GM20431 (cell line): ENCODE data around the gene RECK.
"Not testable (repeated sequence)": the region's sequence is repeated elsewhere in the genome, so short reads cannot be mapped to it uniquely, and the experiment has no call there.

Source experiments
- in situ Hi-C: fragments of 300-500 bp; cut with MseI, MboI; formaldehyde crosslinking; loops from one replicate; pipeline ENCODE4 v1.15.0; 2020; ENCODE audit warnings: low sequenced_read_pairs; ENCODE audit not compliant: unreplicated experiment

The RECK gene, protein sequence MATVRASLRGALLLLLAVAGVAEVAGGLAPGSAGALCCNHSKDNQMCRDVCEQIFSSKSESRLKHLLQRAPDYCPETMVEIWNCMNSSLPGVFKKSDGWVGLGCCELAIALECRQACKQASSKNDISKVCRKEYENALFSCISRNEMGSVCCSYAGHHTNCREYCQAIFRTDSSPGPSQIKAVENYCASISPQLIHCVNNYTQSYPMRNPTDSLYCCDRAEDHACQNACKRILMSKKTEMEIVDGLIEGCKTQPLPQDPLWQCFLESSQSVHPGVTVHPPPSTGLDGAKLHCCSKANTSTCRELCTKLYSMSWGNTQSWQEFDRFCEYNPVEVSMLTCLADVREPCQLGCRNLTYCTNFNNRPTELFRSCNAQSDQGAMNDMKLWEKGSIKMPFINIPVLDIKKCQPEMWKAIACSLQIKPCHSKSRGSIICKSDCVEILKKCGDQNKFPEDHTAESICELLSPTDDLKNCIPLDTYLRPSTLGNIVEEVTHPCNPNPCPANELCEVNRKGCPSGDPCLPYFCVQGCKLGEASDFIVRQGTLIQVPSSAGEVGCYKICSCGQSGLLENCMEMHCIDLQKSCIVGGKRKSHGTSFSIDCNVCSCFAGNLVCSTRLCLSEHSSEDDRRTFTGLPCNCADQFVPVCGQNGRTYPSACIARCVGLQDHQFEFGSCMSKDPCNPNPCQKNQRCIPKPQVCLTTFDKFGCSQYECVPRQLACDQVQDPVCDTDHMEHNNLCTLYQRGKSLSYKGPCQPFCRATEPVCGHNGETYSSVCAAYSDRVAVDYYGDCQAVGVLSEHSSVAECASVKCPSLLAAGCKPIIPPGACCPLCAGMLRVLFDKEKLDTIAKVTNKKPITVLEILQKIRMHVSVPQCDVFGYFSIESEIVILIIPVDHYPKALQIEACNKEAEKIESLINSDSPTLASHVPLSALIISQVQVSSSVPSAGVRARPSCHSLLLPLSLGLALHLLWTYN

DNA sequence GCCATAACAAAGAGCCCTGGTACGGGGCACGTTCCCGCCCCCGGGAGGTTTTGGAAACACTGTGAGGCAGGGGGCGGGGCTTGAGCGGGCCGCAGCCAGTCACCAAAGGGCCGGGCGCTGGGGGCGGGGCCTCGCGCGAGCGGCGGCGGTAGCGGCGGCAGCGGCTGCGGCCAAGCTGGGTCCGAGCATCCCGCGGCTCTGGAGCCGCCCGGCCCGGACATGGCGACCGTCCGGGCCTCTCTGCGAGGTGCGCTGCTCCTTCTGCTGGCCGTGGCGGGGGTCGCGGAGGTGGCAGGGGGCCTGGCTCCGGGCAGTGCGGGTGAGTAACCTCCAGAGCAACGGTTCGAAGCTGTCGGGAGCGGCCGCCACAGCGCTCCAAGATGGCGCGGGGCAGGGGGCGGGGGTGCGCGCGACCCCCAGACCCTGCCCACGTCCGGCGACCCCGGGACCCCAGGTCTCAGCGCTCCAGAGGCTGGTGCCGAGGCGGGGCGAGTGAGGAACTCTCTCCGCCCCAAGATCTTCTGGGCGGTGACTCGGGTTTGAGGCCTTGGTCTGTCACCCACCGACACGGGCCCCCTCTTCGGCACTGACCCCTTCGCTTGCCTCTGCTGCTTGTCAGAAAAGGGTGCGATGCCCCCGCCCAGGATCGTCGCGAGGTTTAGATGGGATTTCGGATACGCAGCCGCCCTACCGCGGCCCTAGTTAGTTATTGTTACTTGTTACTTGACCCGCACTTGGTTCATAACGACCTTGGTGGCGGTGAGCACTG, at the start of gene RECK:
RECK (plus strand) TSS at position 134 of the 769 bp plus-strand sequence; CDS start at position 220, 86 bp downstream.
- in situ Hi-C loops, result no loop called here

- in situ Hi-C loops, result no loop called here
Observed at GRCh38 chr9:35990155-35990554, 46.6 kb upstream of the RECK start.

DNA sequence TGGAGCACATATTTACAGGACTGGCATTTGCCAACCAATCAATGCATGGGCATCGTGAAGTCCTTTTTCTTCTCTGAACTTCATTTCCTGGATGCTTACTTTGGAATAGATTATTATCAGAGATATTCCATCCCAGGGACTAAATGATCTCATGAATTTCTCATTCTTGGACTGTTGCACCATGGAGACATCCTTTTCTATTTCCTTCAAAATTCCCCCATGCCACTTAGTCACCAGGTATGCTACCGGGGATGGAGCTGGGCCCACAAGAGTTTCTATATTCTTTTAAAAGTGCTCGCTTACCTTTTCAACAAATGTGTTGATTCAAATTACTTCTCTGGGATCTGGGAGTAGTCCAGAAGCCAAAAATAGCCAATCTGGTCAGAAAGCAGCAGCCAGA, 43.6 kb upstream of the RECK start:
- in situ Hi-C loops, result not testable (repeated sequence)

- in situ Hi-C loops, result no loop called here
Observed at GRCh38 chr9:35993976-35994720, 42.6 kb upstream of the RECK start.

DNA sequence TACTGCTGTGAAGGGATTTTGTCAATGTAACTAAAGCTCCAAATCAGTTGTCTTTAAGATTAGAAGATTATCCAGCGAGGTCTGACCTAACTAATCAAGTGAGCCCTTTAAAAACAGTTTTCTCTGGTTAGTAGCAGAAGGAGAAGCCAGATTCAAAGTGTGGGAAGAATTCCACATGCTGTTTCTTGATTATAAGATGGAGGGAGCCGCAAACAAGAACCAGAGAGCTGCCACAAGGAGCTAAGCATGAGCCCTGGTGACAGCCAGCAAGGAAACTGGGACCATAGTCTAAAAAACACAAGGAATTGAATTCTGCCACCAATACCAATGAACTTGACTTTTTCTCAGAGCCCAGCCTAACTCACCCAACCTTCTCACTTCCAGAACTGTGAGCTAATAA, 41.8 kb upstream of the RECK start:
- in situ Hi-C loops, result no loop called here

- in situ Hi-C loops, result no loop called here
Observed at GRCh38 chr9:35996358-35996970, 40.2 kb upstream of the RECK start.

GRCh38 chr9:35997016-35997415, 39.7 kb upstream of the RECK start:
- in situ Hi-C loops, result not testable (repeated sequence)

DNA sequence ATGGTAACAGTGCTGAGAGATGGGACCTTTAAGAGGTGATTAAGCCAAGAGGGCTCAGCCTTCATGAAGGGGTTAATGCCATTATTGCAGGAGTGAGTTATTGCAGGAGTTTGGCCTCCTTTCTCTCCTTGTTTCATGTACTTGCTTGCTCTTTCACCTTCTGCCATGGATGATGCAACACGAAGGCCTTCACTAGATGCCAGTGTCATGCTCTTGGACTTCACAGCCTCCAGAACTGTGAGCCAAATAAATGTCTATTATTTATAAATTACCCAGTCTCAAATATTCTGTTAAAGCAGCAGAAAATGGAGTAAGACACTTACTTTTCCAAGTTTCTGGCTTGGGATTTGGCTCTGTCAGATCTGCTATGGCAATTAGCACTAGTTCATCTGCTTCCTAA, 38.4 kb upstream of the RECK start:
- in situ Hi-C loops, result no loop called here

DNA sequence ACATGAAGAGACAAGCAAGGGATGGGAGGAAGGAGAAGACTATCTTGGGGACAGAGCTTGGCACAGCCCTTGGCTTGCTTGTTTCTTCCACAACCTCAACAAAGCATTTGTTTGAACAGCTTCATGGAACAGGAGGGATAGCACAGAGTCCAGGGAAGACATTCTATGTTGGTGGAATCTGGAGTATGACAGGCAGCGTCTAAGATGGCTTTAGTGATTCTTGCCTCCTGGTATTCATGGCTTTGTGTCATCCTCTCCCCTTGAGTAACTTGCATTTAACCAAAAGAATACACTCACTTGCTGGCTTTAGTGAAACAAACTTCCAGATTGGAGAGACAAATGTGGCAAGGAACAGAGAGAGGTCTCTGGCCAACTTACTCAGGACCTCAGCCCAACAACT, 30.8 kb upstream of the RECK start:
- in situ Hi-C loops, result no loop called here

- in situ Hi-C loops, result no loop called here
Observed at GRCh38 chr9:36006549-36007315, 30.0 kb upstream of the RECK start.

- in situ Hi-C loops, result no loop called here
Observed at GRCh38 chr9:36007316-36007708, 29.4 kb upstream of the RECK start.

- in situ Hi-C loops, result no loop called here
Observed at GRCh38 chr9:36007852-36008251, 28.9 kb upstream of the RECK start.

DNA sequence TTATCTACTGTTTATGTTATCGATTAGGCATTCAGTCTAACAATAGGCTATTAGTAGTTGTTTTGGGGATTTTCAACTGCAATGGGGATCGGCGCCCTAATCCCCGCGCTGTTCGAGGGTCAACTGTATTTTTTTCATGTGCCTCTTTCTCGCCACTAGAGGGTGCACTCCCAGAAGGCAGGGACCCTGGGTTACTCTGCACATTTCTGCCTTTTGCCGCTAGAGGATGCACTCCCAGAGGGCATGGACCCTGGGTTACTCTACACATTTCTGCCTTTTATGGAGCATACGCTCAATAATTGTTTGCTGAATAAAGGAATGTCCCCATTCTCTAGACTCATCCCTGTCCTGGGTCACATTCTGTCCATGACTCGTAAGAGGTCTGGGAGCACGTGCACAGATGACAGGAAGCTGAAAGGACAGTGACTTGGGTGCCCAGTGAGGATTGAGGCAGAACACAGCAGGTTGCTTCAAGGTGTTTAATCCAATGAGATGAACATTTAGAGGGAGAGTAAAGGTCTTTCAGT, 27.9 kb upstream of the RECK start:
- in situ Hi-C loops, result no loop called here

- in situ Hi-C loops, result loop anchor here (10.0 kb wide), 1 partner anchor 57 kb away; the partner anchor contains the start of gene OR2S2
Observed at GRCh38 chr9:36011379-36011778, 25.3 kb upstream of the RECK start.

DNA sequence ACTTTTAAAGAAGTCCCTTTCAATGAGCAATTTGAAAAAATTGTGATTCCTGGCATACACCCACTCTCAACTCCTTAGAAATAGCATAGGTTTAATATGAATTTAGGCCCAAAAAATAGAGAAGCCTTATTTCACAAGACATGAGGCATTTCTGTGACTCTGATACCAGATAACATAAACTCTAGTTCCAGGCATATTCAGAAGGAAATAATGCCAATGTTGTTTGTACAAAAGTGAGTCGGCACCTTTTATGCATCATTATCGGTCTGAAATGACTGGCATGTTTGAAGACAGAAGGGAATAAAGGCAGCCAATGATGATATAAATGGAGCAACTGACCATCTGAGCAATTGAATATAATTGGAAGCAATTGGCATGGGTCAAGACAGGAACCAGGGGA, 19.4 kb upstream of the RECK start:
- in situ Hi-C loops, result loop anchor here (10.0 kb wide), 1 partner anchor 62 kb away; the partner anchor contains the start of gene OR2S2

- in situ Hi-C loops, result loop anchor here (10.0 kb wide), 1 partner anchor 63 kb away; the partner anchor contains the start of gene OR2S2
Observed at GRCh38 chr9:36018129-36018528, 18.6 kb upstream of the RECK start.

DNA sequence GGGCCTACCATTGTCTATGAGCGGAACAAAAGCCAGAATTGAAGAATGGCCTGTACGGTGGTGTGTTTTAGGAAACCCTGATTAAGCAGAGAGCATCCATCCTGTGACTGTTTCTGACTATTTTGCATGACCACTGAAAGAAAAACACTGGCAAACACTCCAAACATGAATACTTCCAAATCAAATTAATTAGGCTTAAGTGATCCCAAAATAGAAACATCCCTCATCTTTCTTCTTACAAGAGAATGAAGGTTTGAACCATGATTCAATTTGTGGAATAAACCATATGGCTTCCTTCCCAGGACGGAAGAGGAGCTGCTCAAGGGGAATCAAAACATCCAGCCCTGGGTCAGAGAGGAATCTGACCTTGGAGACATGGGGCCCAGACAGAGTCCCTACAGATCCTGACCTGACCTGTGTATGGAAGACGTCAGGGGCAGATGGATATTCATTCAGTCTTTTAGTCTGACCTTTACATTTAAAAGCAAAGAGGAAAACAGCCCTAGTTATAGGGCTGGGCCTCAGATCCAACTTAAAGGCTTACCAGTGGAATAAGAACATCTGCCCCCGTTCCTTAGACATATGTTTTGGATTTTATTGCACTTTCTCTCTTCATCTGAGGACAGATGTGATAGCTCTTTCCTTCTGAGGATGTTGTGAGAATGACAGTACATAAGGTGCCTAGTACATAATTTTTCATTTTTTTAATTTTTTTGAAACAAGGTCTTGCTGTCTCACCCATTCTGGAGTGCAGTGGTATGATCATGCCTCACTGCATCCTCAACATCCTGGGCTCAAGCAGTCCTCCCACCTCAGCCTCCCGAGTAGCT, 17.6 kb upstream of the RECK start:
- in situ Hi-C loops, result loop anchor here (10.0 kb wide), 1 partner anchor 64 kb away; the partner anchor contains the start of gene OR2S2
